Activated CD4-positive, alpha-beta T cell treated with anti-CD3 and anti-CD28 coated beads, Interleukin-2, Interleukin-4, amounts not matched to agents 100 ng/mL and 50 ng/mL, durations not matched to agents 16 hours and 8 hours (primary cell): ENCODE measurements around the gene FSD2.
"Not testable (repeated sequence)": the region's sequence is repeated elsewhere in the genome, so short reads cannot be mapped to it uniquely, and the experiment has no call there.

ENCODE experiments used
- DNase-seq: peaks from one replicate; pipeline ENCODE4 v3.0.0-alpha.2; 2020; ENCODE audit warnings: low spot score

Gene FSD2

GRCh38 chr15:82731527-82731926 is 74.3 kb downstream of the FSD2 start:
- no peak for DNase-seq

- no peak for DNase-seq
Observed at GRCh38 chr15:82730022-82730530, 75.8 kb downstream of the FSD2 start.

GRCh38 chr15:82726816-82727215 is 79.1 kb downstream of the FSD2 start:
- no peak for DNase-seq

- no peak for DNase-seq
Observed at GRCh38 chr15:82715003-82715402, 90.9 kb downstream of the FSD2 start.

GRCh38 chr15:82714016-82714415 is 91.9 kb downstream of the FSD2 start:
- no peak for DNase-seq

GRCh38 chr15:82712036-82712435 is 93.8 kb downstream of the FSD2 start:
- no peak for DNase-seq

- DNase-seq: no peak
Observed at GRCh38 chr15:82710926-82711490, 94.9 kb downstream of the FSD2 start.

- DNase-seq: no peak
Observed at GRCh38 chr15:82710208-82710555, 95.7 kb downstream of the FSD2 start.

GRCh38 chr15:82709421-82710207 is 96.3 kb downstream of the FSD2 start, which contains the start of gene AP3B2:
Gene AP3B2 (minus strand): TSS chr15:82709875. CDS start chr15:82709706, 169 bp downstream.
- DNase-seq: peak; percentile 67

GRCh38 chr15:82709081-82709420 is 96.8 kb downstream of the FSD2 start:
- DNase-seq: no peak

GRCh38 chr15:82705856-82706255 is 100.0 kb downstream of the FSD2 start:
- DNase-seq: not testable (repeated sequence)
